Sigmoid colon (tissue), 4 donors: ENCODE data around the gene ITGA1.

Experiments
- EP300 ChIP-seq, 4 donors: sonication (generic); formaldehyde crosslinking; IDR thresholded peaks; one replicate each; pipeline ENCODE4 v1.6.1; 2017; ENCODE audit warnings: antibody characterized with exemption in 4 of 4
- POLR2A ChIP-seq, 2 donors: fragments of 450-650 bp; IDR thresholded peaks; one replicate each; pipeline ENCODE4 v1.6.1; 2016; ENCODE audit warnings: antibody characterized with exemption in 2 of 2, mild to moderate bottlenecking in 2 of 2, moderate library complexity in 2 of 2

DNA sequence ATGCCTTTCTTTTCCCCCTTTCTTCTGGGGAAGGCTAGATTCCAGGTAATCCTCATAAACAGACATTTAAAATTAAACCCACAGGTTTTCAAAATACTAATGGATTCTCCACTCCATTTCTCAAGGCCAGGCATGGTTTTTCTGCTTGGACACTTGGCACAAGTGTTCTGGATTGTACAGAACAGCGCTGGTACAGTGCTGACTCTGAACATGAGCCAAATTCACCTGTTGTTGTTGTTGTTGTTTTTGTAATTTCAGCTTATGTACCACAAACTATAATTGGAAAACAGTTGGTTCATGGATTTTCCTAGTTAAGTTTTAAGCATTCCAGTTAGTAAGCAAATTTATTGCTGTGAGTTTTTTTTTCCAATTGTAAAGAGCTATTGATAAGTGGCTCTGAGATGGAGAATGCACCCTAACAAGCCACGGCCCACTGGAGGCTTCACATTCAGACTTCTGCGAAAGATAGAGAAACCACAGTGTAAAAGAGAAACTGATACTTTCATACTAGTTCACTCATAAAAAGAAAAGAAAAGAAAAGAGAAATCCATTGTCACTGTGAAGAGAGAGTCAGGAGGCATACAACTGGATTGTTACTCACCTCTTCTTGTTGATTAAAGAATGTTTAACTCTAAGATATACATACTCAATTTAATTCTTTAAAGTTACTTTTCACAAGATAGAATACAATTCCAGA is 16.2 kb upstream of the ITGA1 start:
- TF ChIP-seq EP300 (IDR thresholded peaks at IDR 0.05), result no peak
- TF ChIP-seq POLR2A (IDR thresholded peaks at IDR 0.05), result no peak
